ENCODE data around the gene ORC2. TPM values are rescaled to one million over a fixed set of nuclear protein-coding genes. Genes with fewer than 3 reads are reported as not detected.

Gene ORC2
- total RNA-seq, 6 experiments from 2014 or later = 5.3 to 13.6 (median 8.4) TPM

- DNase-seq = no peak
- peaks cover 0 to 48% (median 6%) of the 10 kb centered on the region in 4 donors for H3K4me1 ChIP-seq
- H3K9me3 ChIP-seq = no peaks in the 10 kb centered on the region
- intact Hi-C loops (cut with DNase I) = no loop called here
- peak overlapping the region; percentile 100 for H3K27ac ChIP-seq
- peaks cover 5 to 14% (median 10%) of the 10 kb centered on the region in 4 donors for H3K36me3 ChIP-seq
- peak in 2 of 4 donors; percentile 1 for ATAC-seq
- no peaks in the 10 kb centered on the region for H3K27me3 ChIP-seq
- peak overlapping the region; percentile 48 to 79 (median 67) for H3K4me3 ChIP-seq
- 0% methylated on average over 19 of the region's 19 CpGs for WGBS (ENCODE audit: insufficient coverage, low coverage, low lambda C conversion rate, missing lambda C conversion rate)
- no peak for TF ChIP-seq POLR2A (IDR thresholded peaks at IDR 0.05)
- TF ChIP-seq, protein P1, sequence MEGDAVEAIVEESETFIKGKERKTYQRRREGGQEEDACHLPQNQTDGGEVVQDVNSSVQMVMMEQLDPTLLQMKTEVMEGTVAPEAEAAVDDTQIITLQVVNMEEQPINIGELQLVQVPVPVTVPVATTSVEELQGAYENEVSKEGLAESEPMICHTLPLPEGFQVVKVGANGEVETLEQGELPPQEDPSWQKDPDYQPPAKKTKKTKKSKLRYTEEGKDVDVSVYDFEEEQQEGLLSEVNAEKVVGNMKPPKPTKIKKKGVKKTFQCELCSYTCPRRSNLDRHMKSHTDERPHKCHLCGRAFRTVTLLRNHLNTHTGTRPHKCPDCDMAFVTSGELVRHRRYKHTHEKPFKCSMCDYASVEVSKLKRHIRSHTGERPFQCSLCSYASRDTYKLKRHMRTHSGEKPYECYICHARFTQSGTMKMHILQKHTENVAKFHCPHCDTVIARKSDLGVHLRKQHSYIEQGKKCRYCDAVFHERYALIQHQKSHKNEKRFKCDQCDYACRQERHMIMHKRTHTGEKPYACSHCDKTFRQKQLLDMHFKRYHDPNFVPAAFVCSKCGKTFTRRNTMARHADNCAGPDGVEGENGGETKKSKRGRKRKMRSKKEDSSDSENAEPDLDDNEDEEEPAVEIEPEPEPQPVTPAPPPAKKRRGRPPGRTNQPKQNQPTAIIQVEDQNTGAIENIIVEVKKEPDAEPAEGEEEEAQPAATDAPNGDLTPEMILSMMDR (IDR thresholded peaks at IDR 0.05) = no peak
Observed at GRCh38 chr2:200863782-200864175, 99.7 kb downstream of the ORC2 start.

DNA sequence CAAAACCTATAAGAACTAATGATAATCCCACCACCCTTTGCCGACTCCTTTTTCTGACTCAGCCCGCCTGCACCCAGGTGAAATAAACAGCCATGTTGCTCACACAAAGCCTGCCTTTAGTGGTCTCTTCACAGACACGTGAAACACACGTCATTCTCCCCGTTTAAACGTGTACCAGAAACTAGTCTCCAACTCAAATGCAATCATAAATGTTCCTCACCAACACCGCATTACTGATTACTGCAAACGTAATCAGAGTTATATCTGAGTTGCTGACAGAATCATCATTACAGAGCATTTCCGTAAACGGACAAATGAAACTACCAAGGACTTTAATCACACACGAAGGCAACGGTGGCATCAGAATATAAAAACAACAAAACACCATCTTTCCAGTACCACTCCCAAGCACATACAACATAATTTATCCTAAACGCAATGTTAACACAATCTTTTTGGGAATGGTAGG is 100.9 kb downstream of the ORC2 start:
- Histone ChIP-seq H3K4me1 (peaks cover 0 to 52% (median 7%) of the 10 kb centered on the region in 4 donors), H3K9me3 (no peaks in the 10 kb centered on the region), H3K36me3 (peaks cover 15 to 26% (median 19%) of the 10 kb centered on the region in 4 donors), H3K4me3 (peak overlapping the region; percentile 48 to 79 (median 67)), H3K27ac (peak overlapping the region; percentile 100), H3K27me3 (no peaks in the 10 kb centered on the region)
- peak; percentile 53 for TF ChIP-seq POLR2A (IDR thresholded peaks at IDR 0.05)
- TF ChIP-seq, protein P1 (IDR thresholded peaks at IDR 0.05) = no peak
- under 1% methylated on average over 13 of the region's 13 CpGs for WGBS (ENCODE audit: insufficient coverage, low coverage, low lambda C conversion rate, missing lambda C conversion rate)
- DNase-seq (no peak), ATAC-seq (peak in 1 of 4 donors; percentile 6)
- intact Hi-C loops (cut with DNase I) = no loop called here

GRCh38 chr2:200861617-200862155 is 101.8 kb downstream of the ORC2 start:
- Histone ChIP-seq H3K36me3 (peaks cover 15 to 35% (median 27%) of the 10 kb centered on the region in 4 donors), H3K4me3 (peak overlapping the region; percentile 48 to 79 (median 67)), H3K9me3 (no peaks in the 10 kb centered on the region), H3K4me1 (peaks cover 0 to 43% (median 7%) of the 10 kb centered on the region in 4 donors), H3K27ac (peak overlapping the region; percentile 100), H3K27me3 (no peaks in the 10 kb centered on the region)
- DNase-seq (no peak), ATAC-seq (no peak)
- intact Hi-C loops (cut with DNase I) = no loop called here
- WGBS (ENCODE audit: insufficient coverage, low coverage, low lambda C conversion rate, missing lambda C conversion rate) = under 1% methylated on average over 4 of the region's 4 CpGs
- no peak for TF ChIP-seq POLR2A (IDR thresholded peaks at IDR 0.05)
- TF ChIP-seq, protein P1 (IDR thresholded peaks at IDR 0.05) = no peak

DNA sequence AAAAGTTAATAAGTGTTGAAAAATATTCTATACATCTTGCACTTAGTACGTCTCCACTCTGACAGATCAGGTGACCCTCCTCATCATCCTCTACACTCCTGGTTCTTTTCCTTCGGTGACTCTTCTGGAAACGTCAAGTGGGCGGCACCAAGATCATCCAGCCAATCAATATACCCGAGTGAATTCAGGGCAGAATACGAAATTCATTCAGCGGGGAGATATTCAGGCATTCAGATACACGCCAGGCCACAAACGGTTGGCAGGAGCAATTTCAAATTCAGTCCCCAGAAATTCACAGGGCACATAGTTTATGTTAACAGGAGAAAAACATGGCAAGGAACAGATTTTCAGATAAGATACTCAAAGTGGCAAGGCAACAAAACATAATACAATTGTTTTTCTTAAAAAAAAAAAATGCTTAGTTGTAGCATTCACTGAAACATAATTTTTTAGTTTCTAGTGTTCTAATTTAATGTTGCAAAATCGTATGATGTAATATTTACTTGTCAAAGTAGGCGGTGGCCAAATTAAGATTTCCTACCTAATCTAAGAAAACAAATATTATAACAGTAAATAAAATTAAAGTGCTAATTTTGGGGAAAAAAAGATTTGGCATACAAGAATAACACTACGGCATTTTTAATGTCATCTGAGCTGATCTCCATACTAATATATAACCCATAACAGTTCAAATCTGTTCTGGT is 103.2 kb downstream of the ORC2 start:
- no peaks in the 10 kb centered on the region for H3K9me3 ChIP-seq
- intact Hi-C loops (cut with DNase I) = no loop called here
- peak overlapping the region; percentile 48 to 79 (median 67) for H3K4me3 ChIP-seq
- H3K27me3 ChIP-seq = no peaks in the 10 kb centered on the region
- 9% methylated on average over 12 of the region's 12 CpGs for WGBS (ENCODE audit: insufficient coverage, low coverage, low lambda C conversion rate, missing lambda C conversion rate)
- H3K4me1 ChIP-seq = peaks cover 0 to 36% (median 7%) of the 10 kb centered on the region in 4 donors
- DNase-seq (no peak), ATAC-seq (no peak)
- TF ChIP-seq, protein P1 (IDR thresholded peaks at IDR 0.05) = no peak
- peak; percentile 20 for TF ChIP-seq POLR2A (IDR thresholded peaks at IDR 0.05)
- H3K27ac ChIP-seq = peak overlapping the region; percentile 46 to 100 (median 100)
- peaks cover 21 to 49% (median 36%) of the 10 kb centered on the region in 4 donors for H3K36me3 ChIP-seq

Small RNA genes lying within 50 kb of the gene (small RNA-seq; reads per million reads assigned to genes)
- gene RF00019 = 0 reads per million in 2 experiments
- gene RNU6-312P = 0 reads per million in 2 experiments
- gene RNU6-762P = 0 reads per million in 2 experiments

Other genes with a start within 250 kb of the ORC2 start
- gene BZW1, start 151.8 kb downstream of the ORC2 start, total RNA-seq = 100 to 1,000 TPM; 176 to 239 (median 210) TPM
- gene CLK1, start 99.0 kb downstream of the ORC2 start, total RNA-seq = 10 to 100 TPM; 29.9 to 81.5 (median 36.7) TPM
- 10 to 100 TPM; 10.4 to 21.3 (median 16.2) TPM for gene PPIL3, start 74.6 kb downstream of the ORC2 start, total RNA-seq
- 10 to 100 TPM in 4 of 6 experiments, 1 to 10 TPM in 2; 9.5 to 23.7 (median 11.3) TPM for gene NIF3L1, start 74.3 kb downstream of the ORC2 start, total RNA-seq
- gene HYCC2, start 108.0 kb upstream of the ORC2 start, total RNA-seq = 10 to 100 TPM in 3 of 6 experiments, 1 to 10 TPM in 3; 5.5 to 14.0 (median 10.3) TPM
- gene NDUFB3, start 108.3 kb upstream of the ORC2 start, total RNA-seq = 10 to 100 TPM; 44.5 to 63.9 (median 48.7) TPM
- gene CFLAR, start 152.5 kb upstream of the ORC2 start, total RNA-seq = 10 to 100 TPM; 50.2 to 85.4 (median 66.3) TPM
- gene CASP10, start 219.5 kb upstream of the ORC2 start, total RNA-seq = 1 to 10 TPM; 4.2 to 9.4 (median 8.4) TPM

All from right lobe of liver (tissue), 6 donors.